ENCODE measurements around the gene WDR64.

DNA sequence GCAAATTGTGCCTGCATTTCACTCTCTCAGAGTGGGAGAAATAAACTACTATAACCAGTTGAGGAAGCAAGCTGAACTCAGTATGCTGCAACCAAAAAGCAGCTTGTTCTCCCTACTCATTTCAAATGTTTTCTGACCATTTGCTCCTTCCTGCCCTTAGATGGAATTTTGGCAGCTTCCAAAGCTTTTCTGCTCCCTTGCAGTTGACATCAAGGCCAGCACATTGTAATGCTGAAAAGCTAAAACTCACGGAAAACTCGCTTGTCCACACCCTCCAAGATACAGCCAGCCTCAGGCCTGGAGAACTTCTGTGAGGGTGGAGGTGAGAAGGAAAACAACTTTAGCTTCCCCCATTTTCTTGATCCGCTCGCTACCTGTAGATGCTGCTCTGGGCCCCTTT, 6.9 kb upstream of the WDR64 start:
- TF ChIP-seq, protein P1, sequence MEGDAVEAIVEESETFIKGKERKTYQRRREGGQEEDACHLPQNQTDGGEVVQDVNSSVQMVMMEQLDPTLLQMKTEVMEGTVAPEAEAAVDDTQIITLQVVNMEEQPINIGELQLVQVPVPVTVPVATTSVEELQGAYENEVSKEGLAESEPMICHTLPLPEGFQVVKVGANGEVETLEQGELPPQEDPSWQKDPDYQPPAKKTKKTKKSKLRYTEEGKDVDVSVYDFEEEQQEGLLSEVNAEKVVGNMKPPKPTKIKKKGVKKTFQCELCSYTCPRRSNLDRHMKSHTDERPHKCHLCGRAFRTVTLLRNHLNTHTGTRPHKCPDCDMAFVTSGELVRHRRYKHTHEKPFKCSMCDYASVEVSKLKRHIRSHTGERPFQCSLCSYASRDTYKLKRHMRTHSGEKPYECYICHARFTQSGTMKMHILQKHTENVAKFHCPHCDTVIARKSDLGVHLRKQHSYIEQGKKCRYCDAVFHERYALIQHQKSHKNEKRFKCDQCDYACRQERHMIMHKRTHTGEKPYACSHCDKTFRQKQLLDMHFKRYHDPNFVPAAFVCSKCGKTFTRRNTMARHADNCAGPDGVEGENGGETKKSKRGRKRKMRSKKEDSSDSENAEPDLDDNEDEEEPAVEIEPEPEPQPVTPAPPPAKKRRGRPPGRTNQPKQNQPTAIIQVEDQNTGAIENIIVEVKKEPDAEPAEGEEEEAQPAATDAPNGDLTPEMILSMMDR (conservative IDR thresholded peaks at IDR 0.05): no peak
- no peak for TF ChIP-seq ZFX (IDR thresholded peaks at IDR 0.05)

Data from C4-2B (cell line).